ENCODE measurements around the gene TMEM88. TPM values are rescaled to one million over a fixed set of nuclear protein-coding genes. Genes with fewer than 3 reads are reported as not detected.
"Not testable (repeated sequence)": the region's sequence is repeated elsewhere in the genome, so short reads cannot be mapped to it uniquely, and the experiment has no call there.

Gene TMEM88
- total RNA-seq: 1 to 10 TPM; 4.6 to 7.4 TPM
- 6.8 TPM for polyA plus RNA-seq (ENCODE audit: insufficient read depth, low read depth, low replicate concordance)
- long read RNA-seq, donor 1, partial matches to known transcripts: 0 of 3 reads
- long read RNA-seq, donor 1, other reads (novel, unspliced or antisense): 0 of 3 reads
- long read RNA-seq, donor 2, partial matches to known transcripts: 0 of 2 reads
- long read RNA-seq, donor 2, other reads (novel, unspliced or antisense): 0 of 2 reads

- no peaks in the 10 kb centered on the region for H3K9me3 ChIP-seq
- no peaks in the 10 kb centered on the region for H3K36me3 ChIP-seq (ENCODE audit: low read depth, missing control alignments)
These were observed at the start of gene TMEM88 for GRCh38 chr17:7854851-7855659. Gene TMEM88, plus strand, starts transcription at chr17:7855066. Its CDS starts 9 bp downstream, at chr17:7855075.

GRCh38 chr17:7806587-7806986 lies 48.3 kb upstream of the TMEM88 start:
- no peak for TF ChIP-seq CTCF (IDR thresholded peaks at IDR 0.05)
- TF ChIP-seq POLR2A (IDR thresholded peaks at IDR 0.05): no peak
- no peak overlapping the region for H3K27ac ChIP-seq
- H3K4me1 ChIP-seq: no peaks in the 10 kb centered on the region
- no peaks in the 10 kb centered on the region for H3K27me3 ChIP-seq
- no peaks in the 10 kb centered on the region for H3K36me3 ChIP-seq (ENCODE audit: low read depth, missing control alignments)
- intact Hi-C loops (cut with DNase I; ENCODE audit: low total_unique reads): no loop called here
- WGBS, 2 donors: 83 to 86% methylated on average over 6 of the region's 6 CpGs
- H3K9me3 ChIP-seq: no peaks in the 10 kb centered on the region
- H3K4me3 ChIP-seq: no peak overlapping the region
- no peak for DNase-seq

More at GRCh38 chr17:7854851-7855659, at the start of gene TMEM88:
- no peak for DNase-seq
- H3K4me3 ChIP-seq: peak within 1 kb of the TSS in 1 of 2 donors; percentile 66
- H3K4me1 ChIP-seq: peaks cover 26% of the 10 kb centered on the region
- intact Hi-C loops (cut with DNase I; ENCODE audit: low total_unique reads): no loop called here
- peak within 1 kb of the TSS; percentile 84 to 98 for H3K27ac ChIP-seq
- 50 to 58% methylated on average over 26 to 55 of the region's 57 CpGs for WGBS, 2 donors
- H3K27me3 ChIP-seq: no peaks in the 10 kb centered on the region
- TF ChIP-seq CTCF (IDR thresholded peaks at IDR 0.05) (no peak), POLR2A (IDR thresholded peaks at IDR 0.05) (no peak)

- intact Hi-C loops (cut with DNase I; ENCODE audit: low total_unique reads): no loop called here
These were observed 47.7 kb upstream of the TMEM88 start for GRCh38 chr17:7807206-7807605.

GRCh38 chr17:7809086-7809790 lies 45.6 kb upstream of the TMEM88 start:
- Histone ChIP-seq H3K27ac (no peak overlapping the region), H3K36me3 (ENCODE audit: low read depth, missing control alignments) (no peaks in the 10 kb centered on the region), H3K4me1 (no peaks in the 10 kb centered on the region), H3K27me3 (no peaks in the 10 kb centered on the region), H3K9me3 (no peaks in the 10 kb centered on the region), H3K4me3 (no peak overlapping the region)
- DNase-seq: no peak
- 81 to 84% methylated on average over 11 of the region's 11 CpGs for WGBS, 2 donors
- no peak for TF ChIP-seq CTCF (IDR thresholded peaks at IDR 0.05)
- no peak for TF ChIP-seq POLR2A (IDR thresholded peaks at IDR 0.05)
- intact Hi-C loops (cut with DNase I; ENCODE audit: low total_unique reads): no loop called here

More at GRCh38 chr17:7807206-7807605, 47.7 kb upstream of the TMEM88 start:
- H3K4me3 ChIP-seq: no peak overlapping the region
- WGBS, 2 donors: 73 to 75% methylated on average over 10 to 21 of the region's 21 CpGs
- H3K9me3 ChIP-seq: no peaks in the 10 kb centered on the region
- H3K4me1 ChIP-seq: no peaks in the 10 kb centered on the region
- no peak for DNase-seq
- no peaks in the 10 kb centered on the region for H3K36me3 ChIP-seq (ENCODE audit: low read depth, missing control alignments)
- H3K27me3 ChIP-seq: no peaks in the 10 kb centered on the region
- TF ChIP-seq CTCF (IDR thresholded peaks at IDR 0.05): no peak
- H3K27ac ChIP-seq: no peak overlapping the region

GRCh38 chr17:7809791-7810343 lies 45.0 kb upstream of the TMEM88 start:
- H3K27ac ChIP-seq; H3K4me1 ChIP-seq; H3K27me3 ChIP-seq; intact Hi-C loops (cut with DNase I; ENCODE audit: low total_unique reads); H3K4me3 ChIP-seq; DNase-seq; H3K36me3 ChIP-seq (ENCODE audit: low read depth, missing control alignments); H3K9me3 ChIP-seq: not testable (repeated sequence)
- whole genome bisulfite sequencing, 2 donors: 82 to 84% methylated on average over 9 of the region's 9 CpGs

Measured in testis (tissue), 5 donors.